Umbilical cord (tissue), 2 donors: ENCODE data around the gene LCN12. TPM values are rescaled to one million over a fixed set of nuclear protein-coding genes. Genes with fewer than 3 reads are reported as not detected.

ENCODE experiments used
- DNase-seq: peaks from one replicate; pipeline ENCODE4 v3.0.0-alpha.2; 2015; ENCODE audit warnings: low spot score
- total RNA-seq: library from RNA; depleted of rRNA; stranded (reverse); fragments of >200 nt; gene quantifications from one replicate; pipeline ENCODE4 v1.2.3, GENCODE V29; 2014; ENCODE audit warnings: low replicate concordance; ENCODE audit not compliant: insufficient read depth

The LCN12 gene, protein sequence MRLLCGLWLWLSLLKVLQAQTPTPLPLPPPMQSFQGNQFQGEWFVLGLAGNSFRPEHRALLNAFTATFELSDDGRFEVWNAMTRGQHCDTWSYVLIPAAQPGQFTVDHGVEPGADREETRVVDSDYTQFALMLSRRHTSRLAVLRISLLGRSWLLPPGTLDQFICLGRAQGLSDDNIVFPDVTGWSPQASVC
- total RNA-seq: not detected

DNA sequence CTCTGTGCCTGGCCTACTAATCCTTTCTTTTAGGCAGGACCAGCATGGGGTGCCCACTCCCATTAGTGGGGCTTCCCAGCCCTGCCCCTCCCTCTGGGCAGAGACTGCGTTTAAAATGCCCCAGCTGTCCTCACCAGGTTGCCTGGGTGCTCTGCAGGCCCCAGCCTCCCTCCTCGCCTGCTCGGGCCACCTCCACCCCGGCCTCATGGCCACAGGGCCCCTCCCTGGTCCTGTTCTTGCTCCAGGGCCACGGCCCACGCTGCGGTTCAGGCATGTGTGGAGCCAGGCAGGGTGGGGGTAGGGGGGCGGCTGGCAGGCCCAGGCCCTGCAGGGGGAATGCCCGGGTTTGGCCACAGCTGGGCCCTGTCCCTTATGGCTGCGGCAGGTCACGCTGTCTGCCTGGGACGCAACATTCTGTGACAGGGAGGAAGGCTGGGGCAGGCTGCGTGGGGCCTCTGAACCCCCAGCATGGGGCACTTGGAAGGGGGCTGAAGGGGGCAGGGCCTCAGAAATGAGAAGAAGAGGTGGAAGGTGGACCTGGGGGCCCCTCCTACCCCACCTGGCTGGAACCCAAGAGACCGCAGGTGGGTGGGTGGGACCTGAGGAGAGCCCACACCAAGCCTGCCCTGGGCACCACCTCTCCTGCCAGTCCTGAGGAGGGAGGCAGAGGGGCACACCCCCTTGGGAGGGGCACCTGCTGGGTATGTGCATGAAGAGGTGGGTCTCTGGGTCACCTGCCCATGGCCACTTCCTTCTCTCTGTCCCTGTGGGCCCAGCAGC is at the start of gene LCN12:
LCN12 (plus strand) TSS at position 733 of the 780 bp plus-strand sequence. CDS start 55 bp downstream, outside the sequence.
- DNase-seq: no peak

DNA sequence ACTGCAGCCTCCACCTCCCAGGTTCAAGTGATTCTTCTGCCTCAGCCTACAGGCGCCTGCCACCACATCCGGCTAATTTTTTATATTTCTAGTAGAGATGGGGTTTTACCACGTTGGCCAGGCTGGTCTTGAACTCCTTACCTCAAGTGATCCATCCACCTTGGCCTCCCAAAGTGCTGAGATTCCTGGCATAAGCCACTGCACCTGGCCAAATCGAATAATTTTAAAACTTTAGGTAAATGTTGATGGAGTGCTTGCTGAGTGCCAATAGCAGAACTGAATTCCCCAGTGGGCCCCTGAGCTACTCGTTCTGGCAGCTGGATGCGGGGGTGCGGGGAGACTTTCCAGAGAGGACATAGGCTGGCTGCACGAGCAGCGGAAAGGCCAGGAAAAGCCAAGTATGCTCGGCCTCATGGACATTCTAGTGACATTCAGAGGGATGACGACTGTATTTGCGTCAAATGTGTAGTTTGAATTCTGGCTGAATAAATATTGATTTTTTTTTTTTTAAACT is 49.0 kb upstream of the LCN12 start:
- no peak for DNase-seq

DNA sequence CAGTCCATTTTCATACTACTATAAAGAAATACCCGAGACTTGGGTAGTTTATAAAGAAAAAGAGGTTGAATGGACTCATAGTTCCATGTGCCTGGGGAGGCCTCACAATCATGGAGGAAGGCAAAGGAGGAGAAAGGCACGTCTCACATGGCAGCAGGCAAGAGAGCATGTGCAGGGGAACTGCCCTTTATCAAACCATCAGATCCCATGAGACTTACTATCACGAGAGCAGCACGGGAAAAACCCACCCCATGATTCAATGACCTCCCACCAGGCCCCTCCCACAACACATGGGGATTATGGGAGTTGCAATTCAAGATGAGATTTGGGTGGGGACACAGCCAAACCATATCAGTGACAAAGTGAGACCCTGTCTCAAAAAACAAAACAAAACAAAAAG is 45.8 kb upstream of the LCN12 start:
- no peak for DNase-seq

DNA sequence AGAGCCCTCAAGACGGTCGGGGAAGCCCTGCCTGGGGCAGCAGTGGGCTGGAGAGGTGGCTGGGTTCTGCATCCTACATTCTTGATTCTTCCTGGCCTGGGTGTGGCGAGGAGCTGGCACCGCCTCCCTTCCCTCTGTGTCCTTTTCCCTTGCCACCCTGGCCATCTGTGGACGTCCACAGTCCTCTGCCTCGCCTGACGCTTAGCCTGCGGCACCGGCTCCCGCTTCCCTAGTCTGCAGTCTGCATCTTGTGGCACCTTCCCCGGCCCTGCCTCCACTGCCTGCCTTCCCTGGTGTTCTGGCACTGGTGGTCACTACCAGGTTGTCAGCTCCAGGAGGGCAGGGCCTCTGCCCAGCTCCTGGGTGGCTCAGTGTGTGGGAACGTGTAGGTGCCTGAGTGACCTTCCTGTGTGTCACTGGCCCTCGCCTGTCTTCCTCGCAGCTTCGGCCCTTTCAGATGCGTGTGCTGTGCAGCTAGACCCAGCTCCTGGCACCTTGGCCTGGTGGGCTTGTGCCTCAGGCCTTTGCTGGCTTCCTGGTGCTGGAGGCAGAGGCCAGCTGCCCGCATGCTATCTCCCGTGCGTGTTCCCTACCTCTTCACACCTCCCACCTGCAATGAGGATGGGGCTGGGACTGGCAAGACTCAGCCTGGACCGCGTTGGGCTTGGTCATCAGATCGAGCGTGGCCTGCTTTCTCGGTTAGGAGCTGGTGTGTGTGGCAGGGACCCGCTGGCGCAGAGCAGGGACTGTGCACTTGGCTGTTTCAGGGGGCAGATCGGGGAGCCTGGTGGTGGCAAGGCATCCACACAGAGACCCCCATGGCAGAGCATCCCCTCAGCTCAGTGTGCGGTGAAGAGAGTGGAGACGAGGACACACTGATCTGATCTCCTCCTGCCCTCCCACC is 44.8 kb upstream of the LCN12 start:
- no peak for DNase-seq

DNA sequence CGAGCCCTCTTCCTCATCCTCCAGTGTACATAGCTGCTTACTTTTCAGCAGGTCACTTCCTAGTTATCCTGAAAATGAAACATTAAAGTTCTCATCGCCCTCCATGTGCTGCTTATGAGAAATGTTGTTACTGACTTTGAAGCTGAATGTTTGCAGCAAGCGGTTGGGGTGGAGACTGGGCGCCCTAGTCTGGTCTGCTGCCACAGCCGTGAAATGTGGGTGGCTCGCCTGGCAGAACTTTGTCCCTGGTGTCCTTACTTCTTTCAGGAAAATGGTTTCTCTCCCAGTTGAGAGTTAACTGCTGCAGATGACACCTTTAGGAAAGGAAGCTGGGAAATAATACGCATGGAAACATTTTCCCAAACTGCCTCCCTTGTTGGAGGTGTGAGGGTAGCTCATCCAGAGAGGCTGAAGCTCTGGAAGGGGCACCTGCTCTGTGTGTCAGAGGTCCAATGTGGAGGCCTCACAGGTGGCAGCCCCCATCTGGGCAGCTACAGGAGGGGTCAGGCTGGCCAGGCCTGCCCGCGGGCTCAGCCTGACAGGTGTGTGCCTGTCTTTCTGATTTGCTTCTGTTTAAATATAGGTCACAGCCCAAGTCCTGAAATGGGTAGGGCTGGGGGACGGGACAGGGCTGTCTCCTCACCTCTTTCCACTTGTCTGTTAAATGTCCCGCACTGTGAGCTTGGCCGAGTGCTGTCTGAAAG is 41.7 kb upstream of the LCN12 start:
- no peak for DNase-seq

DNA sequence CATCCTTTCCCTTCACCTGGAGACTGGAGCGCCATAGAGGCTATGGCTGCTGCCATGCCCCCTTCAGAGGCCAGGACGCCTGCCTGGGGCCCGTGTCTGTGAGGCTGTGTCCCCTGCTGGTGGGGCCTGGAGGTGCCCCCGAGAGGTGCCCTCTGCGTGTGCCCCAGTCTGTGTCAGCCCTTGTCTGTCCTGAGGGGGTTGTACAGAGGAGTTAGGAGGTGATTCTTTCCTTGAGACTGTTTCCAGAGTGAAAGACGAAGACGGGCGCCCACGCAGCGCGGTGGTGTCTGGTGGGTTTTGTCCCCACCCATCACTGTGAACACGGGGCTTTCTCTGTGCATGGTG is 41.2 kb upstream of the LCN12 start:
- no peak for DNase-seq

DNA sequence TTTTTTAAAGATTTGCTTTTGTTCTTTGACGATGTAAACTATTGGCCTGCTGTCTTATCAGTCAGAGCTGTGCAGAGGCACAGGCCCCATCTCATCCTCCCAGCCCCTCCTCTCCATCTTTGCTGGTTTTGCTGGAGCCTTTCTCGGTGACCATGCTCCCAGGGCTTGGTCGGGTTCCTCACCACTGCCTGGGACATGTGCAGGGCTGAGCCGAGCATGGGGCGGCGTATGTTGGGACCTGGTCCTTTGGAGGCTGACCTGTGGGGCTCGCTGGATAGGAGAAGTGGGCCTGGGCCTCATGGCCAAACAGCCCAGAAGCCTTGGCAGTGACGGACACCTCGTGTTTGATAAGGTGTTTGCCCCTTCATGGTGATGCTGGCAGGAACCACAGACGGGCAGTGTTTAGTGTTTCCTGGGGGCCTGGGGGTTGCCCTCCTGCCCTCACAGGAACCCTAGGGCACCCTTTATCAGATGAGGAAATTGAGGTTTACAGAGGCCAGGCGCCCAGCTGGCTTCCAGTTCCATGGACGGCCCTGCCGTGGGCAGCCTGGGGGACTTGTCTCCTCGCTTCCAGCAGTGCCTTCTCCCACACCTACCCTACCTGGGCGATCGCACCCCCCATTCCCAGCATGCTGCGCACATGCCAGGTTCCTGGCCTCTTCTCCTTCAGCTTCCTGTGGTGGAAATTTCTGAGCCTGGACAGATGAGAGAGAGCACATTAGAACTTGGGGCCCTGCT is 38.2 kb upstream of the LCN12 start:
- DNase-seq: no peak

DNA sequence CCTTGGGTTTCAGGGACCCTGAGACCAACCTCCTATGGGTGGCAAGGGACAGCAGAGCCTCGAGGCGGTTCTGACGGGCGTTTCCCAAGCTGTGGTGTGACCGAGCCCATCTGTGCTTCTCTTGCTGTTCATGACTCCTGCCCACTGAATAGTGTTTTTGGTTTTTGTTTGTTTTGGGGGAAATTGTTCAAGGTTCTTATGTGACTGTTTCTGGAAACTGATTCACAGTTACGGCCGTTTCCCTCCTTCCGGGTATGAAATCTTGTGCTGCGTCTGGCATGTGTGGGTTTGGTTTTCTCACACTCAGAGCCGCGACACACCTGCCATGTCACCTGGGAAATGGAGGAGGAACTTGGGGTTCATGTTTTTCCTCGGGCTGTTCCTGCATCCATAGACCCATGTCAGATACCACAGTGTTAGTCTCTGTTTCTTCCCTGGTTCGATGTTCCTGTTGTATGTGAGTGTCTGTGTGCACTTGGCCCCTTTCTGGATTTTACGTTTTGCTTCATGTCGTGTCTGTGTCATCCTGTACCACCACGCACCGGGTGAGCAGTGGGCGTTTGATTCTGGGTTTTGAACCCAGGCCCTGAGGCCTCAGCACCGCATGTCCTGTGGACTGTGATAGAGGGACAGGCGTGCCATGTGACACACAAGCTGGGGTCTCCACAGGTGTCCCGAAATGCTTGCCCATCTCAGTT is 36.3 kb upstream of the LCN12 start:
- DNase-seq: no peak

DNA sequence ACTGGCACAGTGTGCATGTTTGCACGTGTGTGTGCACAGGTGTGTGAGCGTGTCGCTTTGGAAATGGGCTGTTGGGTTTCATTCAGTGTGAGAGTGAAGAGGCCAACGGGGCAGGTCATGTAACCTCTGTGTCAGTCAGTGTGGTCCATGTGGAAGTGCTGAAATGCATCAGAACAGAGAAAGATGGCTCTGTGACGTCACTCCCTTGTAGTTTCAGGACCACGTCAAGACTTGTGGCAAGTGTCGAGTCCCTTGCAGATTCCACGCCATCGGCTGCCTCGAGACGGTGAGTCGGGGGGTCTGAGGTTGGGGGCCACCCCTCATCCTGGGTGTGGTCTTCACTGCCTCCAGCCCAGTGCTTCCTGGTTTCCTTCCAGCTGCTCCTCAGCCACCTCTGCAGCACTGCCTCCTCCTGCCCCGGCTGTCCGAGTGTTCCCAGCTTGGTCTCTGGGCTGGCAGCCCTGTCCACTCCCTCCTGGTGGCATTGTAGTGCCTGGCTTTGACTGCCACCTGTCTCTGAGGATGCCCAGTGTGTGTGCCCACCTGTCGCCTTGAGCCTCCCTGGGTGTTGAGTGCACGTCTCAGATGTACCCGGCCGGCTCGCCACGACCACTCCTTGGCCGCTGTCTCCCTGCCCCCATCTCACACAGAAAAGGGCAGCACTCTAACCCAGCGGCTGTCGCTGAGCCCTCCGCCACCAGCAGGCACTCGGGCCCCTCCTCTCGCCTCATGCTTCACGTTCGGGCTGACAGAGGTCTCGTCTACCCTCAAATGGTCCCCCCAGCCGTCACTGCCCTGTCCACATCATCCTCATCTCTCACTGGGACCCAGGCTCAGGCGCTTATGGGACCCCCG is 35.5 kb upstream of the LCN12 start:
- no peak for DNase-seq

DNA sequence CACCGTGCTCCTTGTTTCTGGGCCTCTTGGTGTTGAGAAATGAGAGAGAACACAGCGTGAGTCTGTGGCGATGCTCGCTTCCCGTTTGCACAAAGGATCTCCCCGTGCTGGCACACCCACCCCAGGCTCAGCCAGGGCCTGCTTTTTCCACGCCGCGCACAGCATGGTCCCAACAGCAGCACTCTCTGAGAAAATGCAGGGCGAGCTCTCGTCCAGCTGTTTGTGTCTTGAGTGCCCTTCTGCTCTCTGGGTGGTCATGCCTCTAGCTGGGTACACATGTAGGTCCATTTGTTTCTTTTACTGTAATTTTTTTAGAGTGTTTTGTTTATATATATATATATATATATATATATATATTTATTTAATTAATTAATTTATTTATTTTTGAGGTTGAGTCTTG is 34.2 kb upstream of the LCN12 start:
- DNase-seq: no peak

DNA sequence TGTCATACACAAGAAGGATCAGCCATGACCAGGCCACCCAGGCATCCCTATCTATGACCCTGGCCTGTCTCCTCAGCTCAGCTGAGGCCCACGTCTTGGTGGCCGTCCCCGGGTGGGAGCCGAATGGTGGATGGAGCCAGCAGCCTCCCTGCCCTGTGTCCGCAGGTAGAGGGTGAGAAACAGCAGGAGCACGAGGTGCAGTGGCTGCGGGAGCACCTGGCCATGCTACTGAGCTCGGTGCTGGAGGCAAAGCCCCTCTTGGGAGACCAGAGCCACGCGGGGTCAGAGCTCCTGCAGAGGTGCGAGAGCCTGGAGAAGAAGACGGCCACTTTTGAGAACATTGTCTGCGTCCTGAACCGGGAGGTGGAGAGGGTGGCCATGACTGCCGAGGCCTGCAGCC is 32.0 kb upstream of the LCN12 start:
- no peak for DNase-seq

DNA sequence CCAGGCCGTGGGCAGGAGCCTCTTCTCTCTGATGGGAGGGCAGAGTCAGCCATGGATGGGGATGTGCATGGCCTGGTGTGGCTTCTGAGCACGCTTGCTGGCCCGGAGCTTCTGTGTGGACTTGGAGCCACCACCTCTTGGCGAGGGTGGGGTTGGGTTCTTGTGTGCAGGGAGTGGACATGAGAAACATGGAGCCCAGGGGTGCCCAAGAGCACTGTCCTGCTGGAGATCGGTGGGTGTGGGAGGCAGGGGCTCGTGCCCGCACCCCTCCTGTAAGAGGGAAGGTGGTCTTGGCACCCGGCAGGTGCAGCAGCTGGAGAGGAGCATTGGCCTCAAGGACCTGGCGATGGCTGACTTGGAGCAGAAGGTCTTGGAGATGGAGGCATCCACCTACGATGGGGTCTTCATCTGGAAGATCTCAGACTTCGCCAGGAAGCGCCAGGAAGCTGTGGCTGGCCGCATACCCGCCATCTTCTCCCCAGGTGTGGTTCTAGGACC is 31.3 kb upstream of the LCN12 start:
- DNase-seq: no peak

DNA sequence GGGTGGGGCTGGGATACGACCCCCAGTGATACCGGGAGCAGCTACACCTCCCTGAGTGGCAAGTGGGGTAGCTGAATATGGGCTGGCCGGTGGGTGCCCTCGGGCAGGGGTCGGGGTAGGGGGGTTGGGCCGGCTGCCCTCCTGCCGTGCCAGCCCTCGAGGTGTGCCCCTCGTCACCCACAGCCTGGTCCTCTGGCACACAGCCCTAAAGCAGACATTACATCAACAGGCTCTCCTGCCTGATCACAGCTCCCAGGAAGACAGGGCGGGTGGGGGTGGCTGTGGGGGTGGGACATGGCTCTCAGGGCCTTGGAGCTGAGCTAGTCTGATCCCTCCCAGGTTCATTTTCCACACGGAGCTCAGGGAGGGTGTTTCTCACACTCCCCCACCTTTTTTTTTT is 30.8 kb upstream of the LCN12 start:
- no peak for DNase-seq

DNA sequence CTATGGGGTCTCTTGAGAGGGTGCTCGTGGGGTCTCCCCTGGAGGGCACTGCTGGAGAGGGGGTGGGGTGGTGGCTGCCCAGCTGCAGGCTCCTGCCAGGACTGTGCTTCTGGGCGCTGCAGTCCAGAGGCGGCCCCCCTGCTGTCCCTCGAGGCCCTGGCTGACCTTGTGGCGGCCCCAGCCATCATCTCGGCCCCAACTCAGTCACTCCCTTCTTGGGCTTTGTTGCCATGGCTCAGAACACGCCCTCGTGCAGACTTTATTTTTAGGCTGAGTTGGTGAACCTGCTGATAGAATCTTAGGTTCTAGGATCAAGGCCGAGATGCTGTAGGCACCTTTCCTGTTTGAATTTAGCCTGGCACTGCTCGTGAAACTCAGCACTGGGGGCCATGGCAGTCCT is 30.4 kb upstream of the LCN12 start:
- no peak for DNase-seq

DNA sequence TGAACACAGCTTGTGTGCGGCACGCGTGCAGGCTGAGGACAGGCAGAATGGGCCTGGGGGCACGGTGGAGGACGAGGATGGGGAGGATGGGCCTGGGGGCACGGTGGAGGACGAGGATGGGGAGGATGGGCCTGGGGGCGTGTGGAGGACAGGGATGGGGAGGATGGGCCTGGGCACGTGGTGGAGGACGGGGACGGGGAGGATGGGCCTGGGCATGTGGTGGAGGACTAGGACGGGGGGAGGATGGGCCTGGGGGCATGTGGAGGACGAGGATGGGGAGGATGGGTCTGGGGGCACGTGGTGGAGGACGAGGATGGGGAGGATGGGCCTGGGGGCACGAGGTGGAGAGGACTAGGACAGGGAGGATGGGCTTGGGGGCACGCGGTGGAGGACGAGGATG is 29.5 kb upstream of the LCN12 start:
- DNase-seq: no peak

DNA sequence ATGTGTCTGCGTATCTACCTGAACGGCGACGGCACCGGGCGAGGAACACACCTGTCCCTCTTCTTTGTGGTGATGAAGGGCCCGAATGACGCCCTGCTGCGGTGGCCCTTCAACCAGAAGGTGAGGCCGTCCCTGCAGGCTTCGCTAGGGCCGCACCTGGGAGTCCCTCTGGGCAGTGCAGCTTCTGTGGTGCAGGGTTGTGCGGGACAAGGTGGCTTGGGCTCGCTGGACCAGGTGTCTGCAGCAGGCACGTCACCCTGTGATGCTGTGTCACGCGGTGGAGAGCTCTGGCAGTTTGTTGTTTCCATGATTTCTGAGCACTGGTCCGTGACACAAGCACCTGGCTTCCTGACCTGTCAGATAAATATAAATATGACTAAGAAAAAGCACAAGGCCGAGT is 28.2 kb upstream of the LCN12 start:
- no peak for DNase-seq

DNA sequence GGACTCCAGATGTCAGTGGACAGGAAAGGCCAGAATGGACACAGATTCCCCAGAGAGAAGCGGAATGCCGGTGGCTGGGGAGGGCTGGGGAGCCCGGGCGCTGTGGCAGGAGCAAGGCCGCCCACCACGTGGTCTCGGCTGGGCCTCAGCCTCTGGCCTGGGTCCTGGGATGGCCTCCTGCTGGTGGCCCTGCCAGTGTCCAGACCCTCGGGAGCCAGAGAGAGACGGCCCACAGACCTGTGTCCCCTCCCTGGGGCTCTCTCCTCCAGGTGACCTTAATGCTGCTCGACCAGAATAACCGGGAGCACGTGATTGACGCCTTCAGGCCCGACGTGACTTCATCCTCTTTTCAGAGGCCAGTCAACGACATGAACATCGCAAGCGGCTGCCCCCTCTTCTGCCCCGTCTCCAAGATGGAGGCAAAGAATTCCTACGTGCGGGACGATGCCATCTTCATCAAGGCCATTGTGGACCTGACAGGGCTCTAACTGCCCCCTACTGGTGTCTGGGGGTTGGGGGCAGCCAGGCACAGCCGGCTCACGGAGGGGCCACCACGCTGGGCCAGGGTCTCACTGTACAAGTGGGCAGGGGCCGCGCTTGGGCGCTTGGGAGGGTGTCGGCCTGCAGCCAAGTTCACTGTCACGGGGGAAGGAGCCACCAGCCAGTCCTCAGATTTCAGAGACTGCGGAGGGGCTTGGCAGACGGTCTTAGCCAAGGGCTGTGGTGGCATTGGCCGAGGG is 26.5 kb upstream of the LCN12 start:
- no peak for DNase-seq

DNA sequence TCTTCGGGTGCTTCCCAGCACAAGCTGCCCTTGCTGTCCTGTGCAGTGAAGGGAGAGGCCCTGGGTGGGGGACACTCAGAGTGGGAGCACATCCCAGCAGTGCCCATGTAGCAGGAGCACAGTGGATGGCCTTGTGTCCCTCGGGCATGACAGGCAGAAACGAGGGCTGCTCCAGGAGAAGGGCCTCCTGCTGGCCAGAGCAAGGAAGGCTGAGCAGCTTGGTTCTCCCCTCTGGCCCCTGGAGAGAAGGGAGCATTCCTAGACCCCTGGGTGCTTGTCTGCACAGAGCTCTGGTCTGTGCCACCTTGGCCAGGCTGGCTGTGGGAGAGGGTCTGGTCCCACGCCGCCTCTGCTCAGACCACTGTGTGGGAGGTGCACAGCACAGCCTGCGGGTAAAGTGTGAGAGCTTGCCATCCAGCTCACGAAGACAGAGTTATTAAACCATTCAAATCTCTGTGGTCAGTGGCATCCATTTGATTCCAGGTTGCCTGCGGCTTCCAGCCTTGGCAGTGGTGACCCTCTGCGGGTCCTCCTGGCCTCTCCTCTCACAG is 25.8 kb upstream of the LCN12 start:
- no peak for DNase-seq
